ENCODE data around the gene DBH.
"Not testable (repeated sequence)": the region's sequence is repeated elsewhere in the genome, so short reads cannot be mapped to it uniquely, and the experiment has no call there.

The DBH gene

DNA sequence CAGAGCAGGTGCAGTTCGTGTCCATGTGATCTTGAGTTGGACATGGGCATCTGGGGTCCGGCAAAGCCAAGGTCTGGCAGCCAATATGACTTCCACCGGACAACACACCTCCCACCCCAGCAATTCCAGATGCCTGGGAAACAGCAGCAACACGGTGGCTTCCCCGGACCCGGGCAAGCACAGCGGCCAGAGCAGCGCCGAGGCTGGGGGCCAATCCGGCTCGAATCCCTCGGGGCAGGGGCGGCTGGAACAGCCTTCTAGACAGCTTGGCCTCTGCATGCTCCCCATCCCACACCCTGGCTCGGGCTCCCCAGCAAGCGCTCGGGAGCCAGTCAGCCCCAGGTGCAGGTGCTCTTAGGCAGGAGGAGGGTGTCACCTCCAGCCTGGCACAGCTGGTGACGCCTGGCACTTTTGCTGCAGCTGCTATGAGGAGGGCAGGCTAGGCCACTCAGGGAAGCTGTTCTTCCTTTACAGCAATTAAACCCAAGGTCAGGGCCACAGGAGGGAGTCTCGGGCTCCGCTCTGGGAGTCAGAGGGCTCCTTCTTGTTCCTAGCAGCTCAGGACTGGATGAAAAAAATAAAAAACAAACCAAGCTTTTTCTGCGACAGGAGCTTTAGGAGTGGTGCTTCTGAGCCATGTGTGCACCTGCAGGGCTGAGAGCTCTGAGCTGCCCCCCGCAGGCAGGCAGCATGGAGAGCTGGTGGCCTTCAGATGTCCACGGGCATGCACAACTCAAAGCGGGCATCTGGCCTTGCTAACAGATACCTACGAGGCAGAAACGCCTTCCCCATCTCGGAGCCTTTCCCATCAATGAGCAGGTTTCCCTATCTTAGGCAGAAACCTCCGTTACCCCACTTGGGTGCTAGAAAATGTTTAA, 28.2 kb downstream of the DBH start:
- in situ Hi-C loops (cut with MboI; ENCODE audit: low sequenced_read_pairs): no loop called here

- in situ Hi-C loops (cut with MboI; ENCODE audit: low sequenced_read_pairs): no loop called here
These were observed 28.9 kb downstream of the DBH start for GRCh38 chr9:133665096-133665495.

DNA sequence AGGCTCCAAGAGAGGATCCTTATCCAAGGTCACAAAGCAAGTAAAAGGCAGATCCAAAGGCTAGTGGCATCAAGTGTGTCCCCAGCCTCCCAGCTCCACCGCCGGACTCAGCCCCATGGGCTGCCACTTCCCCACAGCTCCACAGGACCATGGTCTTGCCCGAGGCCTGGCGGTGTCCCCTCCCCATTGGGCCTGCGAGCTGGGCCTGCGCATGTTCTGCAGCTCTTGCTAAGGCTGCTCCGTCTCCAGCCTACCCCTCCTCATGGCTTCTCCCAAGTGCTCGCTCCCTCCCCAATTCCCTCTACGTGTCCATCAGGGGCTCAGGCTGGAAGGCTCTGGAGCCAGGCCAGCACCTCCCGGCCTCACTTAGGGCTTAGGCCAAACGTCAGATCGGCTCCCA, 29.4 kb downstream of the DBH start:
- in situ Hi-C loops (cut with MboI; ENCODE audit: low sequenced_read_pairs): no loop called here

DNA sequence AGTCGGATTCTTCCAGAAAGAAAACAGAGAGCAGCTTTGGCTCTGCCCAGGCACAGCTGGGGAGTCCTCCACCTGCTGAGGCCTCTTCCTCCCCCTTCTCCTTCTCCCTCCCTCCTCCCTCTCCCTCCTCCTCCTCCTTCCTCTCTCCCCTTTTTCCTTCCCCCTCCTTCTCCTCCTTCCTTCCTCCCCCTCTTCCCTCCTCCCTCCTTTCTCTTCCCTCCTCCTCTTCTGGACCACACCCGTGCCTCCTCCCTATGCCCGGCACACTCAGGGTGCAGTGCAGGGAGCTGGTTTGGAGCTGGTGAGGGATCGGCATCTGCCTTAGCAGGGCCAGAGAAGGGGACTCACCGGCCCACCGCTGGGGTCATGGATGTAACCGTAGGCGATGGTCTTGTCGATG, 30.2 kb downstream of the DBH start:
- in situ Hi-C loops (cut with MboI; ENCODE audit: low sequenced_read_pairs): no loop called here

- in situ Hi-C loops (cut with MboI; ENCODE audit: low sequenced_read_pairs): no loop called here
These were observed 30.7 kb downstream of the DBH start for GRCh38 chr9:133666845-133667244.

- in situ Hi-C loops (cut with MboI; ENCODE audit: low sequenced_read_pairs): no loop called here
These were observed 31.7 kb downstream of the DBH start for GRCh38 chr9:133667759-133668450.

GRCh38 chr9:133669182-133669801, 33.1 kb downstream of the DBH start:
- in situ Hi-C loops (cut with MboI; ENCODE audit: low sequenced_read_pairs): no loop called here

DNA sequence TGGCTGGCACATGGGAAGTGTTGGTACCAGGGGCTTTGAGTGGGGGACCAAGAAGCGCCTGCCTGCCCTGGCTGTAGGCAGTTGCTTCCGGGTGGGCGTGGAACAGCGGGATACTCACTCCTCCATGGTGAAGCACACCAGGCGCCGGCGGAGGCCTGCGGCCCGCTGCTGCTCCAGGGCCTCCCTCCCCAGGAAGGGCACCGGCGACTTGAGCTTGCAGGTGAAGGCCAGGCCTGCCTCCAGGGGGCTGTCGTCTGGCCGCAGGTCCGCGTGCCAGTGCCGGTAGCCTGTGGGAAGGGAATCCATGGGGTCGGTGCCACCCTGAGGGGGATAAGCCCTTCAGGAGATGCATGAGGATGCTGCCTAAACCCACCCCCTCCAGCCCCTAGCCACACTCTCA, 34.3 kb downstream of the DBH start:
- in situ Hi-C loops (cut with MboI; ENCODE audit: low sequenced_read_pairs): no loop called here

- in situ Hi-C loops (cut with MboI; ENCODE audit: low sequenced_read_pairs): no loop called here
These were observed 35.2 kb downstream of the DBH start for GRCh38 chr9:133671371-133671770.

DNA sequence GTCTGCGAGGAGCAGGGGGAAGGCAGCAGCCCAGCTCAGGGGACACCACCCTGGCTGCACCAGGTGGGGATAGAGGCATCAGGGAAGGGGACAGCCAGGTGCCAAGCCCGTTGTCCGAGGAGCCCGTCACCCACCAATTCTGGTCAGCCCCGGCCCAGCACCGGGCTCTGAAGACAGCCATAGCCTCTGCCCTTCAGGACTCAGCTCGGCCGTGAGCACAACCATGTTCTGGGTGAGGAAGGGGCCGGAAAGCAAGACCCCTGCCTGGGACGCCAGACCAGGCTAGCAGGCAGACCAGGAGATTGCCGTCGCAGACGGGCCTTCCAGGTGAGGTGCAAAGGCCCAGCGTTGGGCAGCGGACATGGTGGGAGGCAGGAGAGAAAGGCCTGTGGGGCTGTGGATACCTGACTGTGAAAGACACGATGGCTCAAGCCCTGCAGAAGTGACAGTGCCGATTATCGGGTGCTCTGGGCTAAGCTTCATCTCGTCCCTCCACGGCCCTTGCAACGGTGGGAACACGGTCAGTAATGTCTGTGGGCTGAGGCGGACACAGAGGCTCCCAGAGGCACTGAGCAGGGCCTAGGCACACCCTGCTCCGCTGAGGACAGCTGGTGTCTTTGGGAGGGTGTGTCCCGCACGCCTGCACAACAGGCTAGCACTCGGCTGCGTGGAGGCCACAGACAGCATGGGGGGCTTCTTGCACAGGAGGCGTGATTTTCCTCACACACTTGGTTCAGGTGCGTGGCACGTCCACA, 36.5 kb downstream of the DBH start:
- in situ Hi-C loops (cut with MboI; ENCODE audit: low sequenced_read_pairs): no loop called here

DNA sequence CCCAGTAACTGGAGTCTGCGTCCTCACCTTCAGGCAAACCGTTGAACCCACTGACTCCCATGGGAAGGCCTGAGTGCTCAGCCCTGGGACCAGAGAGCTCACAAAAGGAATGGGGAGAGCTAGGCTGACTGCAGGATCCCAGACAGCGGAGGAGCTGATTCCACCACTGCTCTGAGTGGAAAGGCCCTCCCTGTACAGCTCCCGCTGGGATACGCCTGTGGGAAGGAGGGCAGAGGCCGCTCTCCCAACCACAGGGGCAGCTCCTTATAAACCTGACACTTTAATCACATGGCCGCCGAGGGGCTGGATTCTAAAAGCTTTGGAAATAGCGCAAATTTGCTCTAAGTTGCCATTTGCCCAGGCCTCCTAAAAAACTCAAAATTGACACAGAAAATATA, 37.1 kb downstream of the DBH start:
- in situ Hi-C loops (cut with MboI; ENCODE audit: low sequenced_read_pairs): no loop called here

GRCh38 chr9:133674091-133674490, 37.9 kb downstream of the DBH start:
- in situ Hi-C loops (cut with MboI; ENCODE audit: low sequenced_read_pairs): no loop called here

DNA sequence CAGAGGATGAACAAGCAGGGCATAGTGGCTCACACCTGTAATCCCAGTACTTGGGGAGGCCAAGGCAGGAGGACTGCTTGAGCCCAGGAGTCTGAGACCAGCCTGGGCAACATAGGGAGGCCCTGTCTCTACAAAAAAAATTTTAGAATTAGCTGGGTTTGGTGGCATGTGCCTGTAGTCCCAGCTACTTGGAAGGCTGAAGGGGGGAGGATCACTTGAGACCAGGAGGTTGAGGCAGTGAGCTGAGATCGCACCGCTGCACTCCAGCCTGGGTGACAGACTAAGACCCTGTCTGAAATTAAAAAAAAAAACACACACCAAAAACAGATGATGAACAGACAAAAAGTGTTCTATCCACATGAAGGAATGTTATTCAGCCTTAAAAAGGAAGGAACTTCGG, 39.6 kb downstream of the DBH start:
- in situ Hi-C loops (cut with MboI; ENCODE audit: low sequenced_read_pairs): not testable (repeated sequence)

DNA sequence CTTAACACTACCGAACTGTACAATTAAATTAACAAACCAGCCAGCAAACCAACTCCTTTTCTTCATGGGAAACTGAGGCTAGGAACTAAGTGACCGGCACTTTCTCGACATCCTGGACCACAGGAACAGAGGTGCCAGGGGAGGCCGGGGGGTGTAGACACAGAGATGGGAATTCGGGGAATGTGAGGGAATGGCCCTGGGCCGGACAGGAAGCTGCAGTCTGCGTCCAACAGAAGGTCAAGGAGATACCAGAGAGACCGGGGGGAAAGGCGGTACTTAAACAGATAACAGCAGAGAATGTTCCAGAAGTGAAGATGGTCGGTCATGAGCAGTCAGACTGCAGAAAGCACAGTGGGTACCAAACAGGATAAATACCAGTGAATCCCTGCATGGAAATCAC, 40.3 kb downstream of the DBH start:
- in situ Hi-C loops (cut with MboI; ENCODE audit: low sequenced_read_pairs): no loop called here

DNA sequence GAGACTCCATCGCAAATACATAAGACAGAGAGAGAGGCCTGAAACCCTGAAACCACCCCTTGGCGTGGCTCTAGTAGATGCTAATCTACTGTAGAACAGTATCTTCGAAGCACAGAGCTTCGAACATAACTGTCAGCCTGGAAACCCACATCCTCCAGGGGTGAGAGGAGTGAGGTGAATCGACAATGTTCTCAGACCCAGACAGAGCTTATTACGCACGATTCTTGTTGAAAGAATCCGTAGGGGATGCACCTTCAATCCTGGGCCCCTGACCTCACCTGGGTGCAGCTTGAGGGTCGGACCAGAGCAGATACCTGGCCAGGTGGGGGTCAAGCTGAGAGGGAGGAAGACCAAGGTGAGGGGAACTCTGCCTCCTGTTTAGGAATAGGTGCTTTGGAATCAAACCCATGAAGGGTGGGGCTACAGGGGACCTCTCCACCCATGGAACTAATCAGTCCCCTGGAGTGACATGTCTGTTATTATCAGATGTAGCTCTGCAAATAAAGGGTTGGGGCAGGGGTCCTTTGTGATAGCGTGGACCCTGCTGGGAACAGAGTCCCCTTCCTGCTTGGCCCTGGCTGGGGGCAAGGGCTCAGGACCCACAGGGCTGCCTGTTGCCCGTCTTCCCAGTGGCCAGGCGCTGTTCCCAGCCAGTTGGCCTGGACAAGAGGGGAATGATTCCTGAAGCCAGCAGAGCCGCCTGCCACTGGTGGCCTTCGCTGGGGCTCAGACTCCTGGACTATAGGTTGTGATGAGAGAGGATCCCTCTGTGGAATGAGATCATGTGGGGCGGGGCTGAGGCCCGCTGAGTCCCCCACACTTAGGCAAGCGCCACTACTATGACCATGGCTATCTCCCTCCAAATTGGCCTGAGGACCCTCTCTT, 41.2 kb downstream of the DBH start:
- in situ Hi-C loops (cut with MboI; ENCODE audit: low sequenced_read_pairs): no loop called here

GRCh38 chr9:133679056-133679455, 42.9 kb downstream of the DBH start:
- in situ Hi-C loops (cut with MboI; ENCODE audit: low sequenced_read_pairs): no loop called here

GRCh38 chr9:133679466-133680061, 43.4 kb downstream of the DBH start:
- in situ Hi-C loops (cut with MboI; ENCODE audit: low sequenced_read_pairs): no loop called here

- in situ Hi-C loops (cut with MboI; ENCODE audit: low sequenced_read_pairs): no loop called here
These were observed 44.2 kb downstream of the DBH start for GRCh38 chr9:133680250-133680975.

DNA sequence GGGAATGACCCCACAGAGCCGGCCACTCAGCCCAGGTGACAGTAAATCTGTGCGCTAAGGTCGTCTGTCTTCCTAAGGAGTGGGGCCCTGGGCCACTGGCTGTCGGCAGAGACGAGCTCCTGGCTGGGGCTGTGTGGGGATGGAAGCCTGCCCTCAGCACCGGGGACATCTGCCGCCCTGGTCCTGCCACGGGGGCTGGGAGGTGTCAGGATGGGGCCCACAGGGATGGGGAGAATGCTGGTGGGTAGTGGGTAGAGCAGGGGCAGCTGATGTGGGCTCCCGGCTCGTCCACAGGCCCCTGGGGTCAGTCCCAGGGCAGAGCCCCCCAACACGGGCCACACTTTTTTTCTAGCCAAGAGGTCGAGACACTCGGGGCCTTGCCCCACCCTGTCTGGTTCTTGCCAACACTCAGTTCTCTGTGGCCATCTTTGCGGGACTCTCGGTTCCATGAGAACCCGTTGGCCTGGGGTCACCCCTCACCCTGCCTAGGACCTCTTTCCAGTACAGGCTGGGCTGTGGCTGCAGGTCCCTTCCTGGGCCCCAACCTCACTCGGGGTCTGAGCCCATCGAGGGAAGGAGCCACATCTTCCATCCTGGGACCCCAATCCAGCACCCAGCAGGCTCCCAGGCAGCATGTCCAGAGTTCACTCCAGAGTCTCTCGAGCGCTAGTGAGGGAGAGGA, 45.0 kb downstream of the DBH start:
- in situ Hi-C loops (cut with MboI; ENCODE audit: low sequenced_read_pairs): no loop called here
